CD4-positive, alpha-beta memory T cell (primary cell): ENCODE measurements around the gene RNF183. TPM values are rescaled to one million over a fixed set of nuclear protein-coding genes. Genes with fewer than 3 reads are reported as not detected.

Source experiments
- CTCF ChIA-PET: fragments of 350-600 bp; sonication (Branson Sonifier 250); formaldehyde crosslinking; loops from one replicate; lab custom pipeline; 2021; ENCODE audit warnings: inconsistent platforms; ENCODE audit not compliant: partially characterized antibody; lab: Charles Lee
- POLR2A ChIA-PET: fragments of 350-600 bp; sonication (Branson Sonifier 250); formaldehyde crosslinking; loops from one replicate; lab custom pipeline; 2021; ENCODE audit not compliant: partially characterized antibody; lab: Charles Lee
- DNase-seq, 5 donors: peaks; one replicate each; pipeline versions ENCODE4 v3.0.0 to v3.0.0-alpha.2; 2020 to 2022; ENCODE audit warnings: mixed read lengths in 1 of 5
- H3K27ac ChIP-seq: one replicate; pipeline ENCODE4 v1.7.0; 2013; ENCODE audit warnings: low read depth, low read length
- H3K27me3 ChIP-seq: 2 replicates; pipeline ENCODE4 v1.7.0; 2013; ENCODE audit warnings: mild to moderate bottlenecking, low read length, moderate library complexity; ENCODE audit not compliant: insufficient read depth
- H3K36me3 ChIP-seq: 2 replicates; pipeline ENCODE4 v1.7.0; 2013; ENCODE audit warnings: mild to moderate bottlenecking, low read length, moderate library complexity; ENCODE audit not compliant: insufficient read depth
- H3K4me1 ChIP-seq: 2 replicates; pipeline ENCODE4 v1.7.0; 2013; ENCODE audit warnings: mild to moderate bottlenecking, low read length, moderate library complexity; ENCODE audit not compliant: insufficient read depth
- H3K4me3 ChIP-seq, 2 donors: one replicate each; pipeline ENCODE4 v1.7.0; 2013; ENCODE audit warnings: low read length in 2 of 2, mild to moderate bottlenecking in 1 of 2
- H3K9me3 ChIP-seq, 2 donors: one replicate each; pipeline ENCODE4 v1.7.0; 2013; ENCODE audit warnings: low read length in 2 of 2, control low read depth in 1 of 2; ENCODE audit not compliant: control insufficient read depth in 1 of 2
- H3K27ac Mint-ChIP-seq, 7 donors: one replicate each; pipeline ENCODE4 v1.8.0; 2020 to 2021; ENCODE audit warnings: mixed read lengths in 7 of 7, mild to moderate bottlenecking in 6 of 7, inconsistent platforms in 3 of 7, moderate library complexity in 3 of 7
- H3K27me3 Mint-ChIP-seq, 2 donors: one replicate each; pipeline ENCODE4 v1.8.0; 2020 to 2021; ENCODE audit warnings: mixed read lengths in 2 of 2
- H3K36me3 Mint-ChIP-seq, 2 donors: one replicate each; pipeline ENCODE4 v1.8.0; 2020 to 2021; ENCODE audit warnings: mixed read lengths in 2 of 2, inconsistent platforms in 1 of 2, mild to moderate bottlenecking in 1 of 2
- H3K4me1 Mint-ChIP-seq, 4 donors: one replicate each; pipeline ENCODE4 v1.8.0; 2020 to 2021; ENCODE audit warnings: mixed read lengths in 4 of 4, mild to moderate bottlenecking in 1 of 4
- H3K4me3 Mint-ChIP-seq, 8 donors: one replicate each; pipeline ENCODE4 v1.8.0; 2020 to 2021; ENCODE audit warnings: mixed read lengths in 8 of 8, mild to moderate bottlenecking in 7 of 8, moderate library complexity in 6 of 8, inconsistent platforms in 3 of 8
- H3K9me3 Mint-ChIP-seq, 8 donors: one replicate each; pipeline ENCODE4 v1.8.0; 2020 to 2021; ENCODE audit warnings: mixed read lengths in 8 of 8, mild to moderate bottlenecking in 5 of 8, inconsistent platforms in 3 of 8, moderate library complexity in 1 of 8
- intact Hi-C: fragments of 100-400 bp; cut with micrococcal nuclease; formaldehyde crosslinking; loops from one replicate; pipeline ENCODE4 v1.15.1; 2023
- polyA plus RNA-seq, 2 donors: library from polyadenylated mRNA; unstranded; fragments of 300-500 nt; fragmentation: Illumina TruSeq; gene quantifications; one replicate each; pipeline ENCODE4 v1.2.3, GENCODE V29; 2021
- total RNA-seq, 2 experiments: library from RNA; stranded (reverse); gene quantifications; one replicate each; pipeline ENCODE4 v1.2.3, GENCODE V29; 2021

The RNF183 gene
- total and polyA plus RNA-seq, 4 experiments from 2014 or later = not detected

DNA sequence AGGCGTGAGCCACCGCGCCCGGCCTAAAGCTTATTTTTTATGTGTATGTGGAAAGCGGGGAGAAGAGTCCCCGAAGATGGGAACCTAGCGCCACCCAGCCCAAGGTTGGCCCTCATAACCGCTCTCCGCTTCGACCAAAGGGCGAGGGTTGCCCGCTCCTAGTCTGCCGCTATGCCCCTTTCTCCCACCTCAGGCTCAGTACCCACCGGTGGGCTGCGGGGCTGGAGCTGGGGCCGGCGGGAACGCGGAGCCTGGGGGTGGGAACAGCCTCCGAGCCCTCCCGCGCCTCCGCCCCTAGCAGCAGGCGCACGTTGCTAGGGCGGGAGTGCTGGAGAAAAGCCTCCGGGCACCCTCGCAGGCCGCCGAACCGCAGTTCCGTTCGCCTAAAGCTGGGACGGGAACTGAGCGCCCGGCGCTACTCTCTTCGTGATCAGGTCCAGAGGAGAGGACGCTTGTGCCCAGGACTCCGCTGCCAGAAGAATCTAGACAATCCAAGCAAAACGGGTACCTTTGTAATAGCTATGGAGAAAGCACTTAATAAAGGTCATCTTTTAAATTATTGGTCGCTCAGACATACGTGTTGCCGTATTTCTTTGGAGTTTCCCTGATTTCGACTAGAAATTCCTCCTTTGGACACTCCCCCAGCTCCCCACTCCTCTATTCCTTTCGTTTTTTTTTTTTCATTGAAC, 37.0 kb upstream of the RNF183 start, which contains the start of gene WDR31:
TSS of gene WDR31 (minus strand) at position 265 of the 689 bp plus-strand sequence. CDS start 8,253 bp downstream, outside the sequence.
- peaks cover 1 to 4% of the 10 kb centered on the region in 2 donors for H3K27me3 Mint-ChIP-seq
- Histone ChIP-seq H3K36me3 (no peaks in the 10 kb centered on the region), H3K27ac (peak within 1 kb of the TSS; percentile 28), H3K4me3 (peak within 1 kb of the TSS; percentile 8 to 79), H3K4me1 (peaks cover 10% of the 10 kb centered on the region), H3K9me3 (no peaks in the 10 kb centered on the region), H3K27me3 (no peaks in the 10 kb centered on the region)
- CTCF ChIA-PET = interaction anchor here (1.0 to 2.3 kb wide), 10 partner anchors 10 to 317 kb away, joined by 3 to 21 read pairs (median 4); partner anchors contain the start of genes ALAD, BSPRY, CDC26 and HDHD3
- DNase-seq = peak; percentile 61 to 78 (median 75)
- no peaks in the 10 kb centered on the region for H3K36me3 Mint-ChIP-seq
- H3K9me3 Mint-ChIP-seq = no peaks in the 10 kb centered on the region
- peak within 1 kb of the TSS; percentile 82 to 92 (median 87) for H3K4me3 Mint-ChIP-seq
- peaks cover 7 to 23% (median 15%) of the 10 kb centered on the region in 4 donors for H3K4me1 Mint-ChIP-seq
- intact Hi-C loops = loop anchor here (1.0 kb wide), 5 partner anchors 36 to 1709 kb away; partner anchors contain the start of genes ALAD, C9orf43, CDC26 and DNAJC25
- peak within 1 kb of the TSS in 6 of 7 donors; percentile 51 to 73 (median 56) for H3K27ac Mint-ChIP-seq
- POLR2A ChIA-PET = interaction anchor here (0.6 to 2.9 kb wide), 9 partner anchors 9 to 242 kb away, joined by 3 to 16 read pairs (median 6); partner anchors contain the start of genes ALAD, BSPRY, C9orf43 and CDC26

DNA sequence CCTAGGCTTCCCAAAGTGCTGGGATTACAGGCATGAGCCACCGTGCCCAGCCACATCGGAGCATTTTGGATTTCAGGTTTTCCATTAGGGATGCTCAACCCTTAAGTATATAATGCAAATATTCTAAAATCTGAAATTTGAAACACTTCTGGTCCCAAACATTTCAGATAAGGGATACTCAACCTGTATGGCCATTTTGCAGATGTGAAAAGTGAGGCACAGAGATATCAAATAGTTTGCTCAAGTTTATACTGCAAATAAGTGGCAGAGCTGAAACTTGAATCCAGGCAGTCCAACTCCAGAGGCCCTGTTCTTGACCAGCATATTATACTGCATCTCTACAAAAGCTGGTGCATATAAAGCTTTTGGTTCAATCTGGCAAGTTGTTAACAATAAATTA, 34.5 kb upstream of the RNF183 start:
- Histone ChIP-seq H3K36me3 (no peaks in the 10 kb centered on the region), H3K4me1 (peaks cover 10% of the 10 kb centered on the region), H3K4me3 (no peak overlapping the region), H3K27ac (no peak overlapping the region), H3K9me3 (no peaks in the 10 kb centered on the region), H3K27me3 (no peaks in the 10 kb centered on the region)
- peaks cover 7 to 23% (median 14%) of the 10 kb centered on the region in 4 donors for H3K4me1 Mint-ChIP-seq
- POLR2A ChIA-PET = no interaction called here
- no peaks in the 10 kb centered on the region for H3K9me3 Mint-ChIP-seq
- peaks cover 1 to 4% of the 10 kb centered on the region in 2 donors for H3K27me3 Mint-ChIP-seq
- no peaks in the 10 kb centered on the region for H3K36me3 Mint-ChIP-seq
- no peak overlapping the region for H3K4me3 Mint-ChIP-seq
- no peak for DNase-seq
- H3K27ac Mint-ChIP-seq = no peak overlapping the region
- intact Hi-C loops = no loop called here
- CTCF ChIA-PET = interaction anchor here (1.2 kb wide), 1 partner anchor 64 kb away, joined by 9 read pairs; no protein-coding TSS in a partner anchor

DNA sequence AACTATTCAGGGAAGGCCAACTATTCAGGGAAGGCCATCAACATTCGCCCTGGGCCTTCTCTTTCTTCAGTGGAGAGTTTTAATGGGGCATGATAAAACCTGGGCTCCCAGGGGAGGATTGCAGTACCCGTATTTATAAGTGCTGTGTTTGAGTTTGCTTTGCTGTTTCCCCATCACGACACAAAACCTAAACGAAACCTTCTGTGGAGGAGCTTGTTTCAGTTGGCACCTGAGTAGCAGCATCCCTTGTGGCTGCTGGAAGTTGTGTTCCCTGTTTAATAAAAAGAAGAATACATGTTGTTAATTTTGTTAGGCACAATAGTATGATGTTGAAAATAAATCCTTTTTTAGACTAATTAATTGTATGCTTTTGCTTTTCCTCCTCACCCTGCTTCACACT, 28.6 kb upstream of the RNF183 start:
- Histone ChIP-seq H3K9me3 (no peaks in the 10 kb centered on the region), H3K4me3 (no peak overlapping the region), H3K27me3 (no peaks in the 10 kb centered on the region), H3K27ac (no peak overlapping the region), H3K4me1 (no peaks in the 10 kb centered on the region), H3K36me3 (no peaks in the 10 kb centered on the region)
- DNase-seq = no peak
- ChIA-PET POLR2A (no interaction called here), CTCF (no interaction called here)
- Mint-ChIP-seq H3K4me1 (no peaks in the 10 kb centered on the region), H3K9me3 (no peaks in the 10 kb centered on the region), H3K27me3 (peaks cover 0 to 2% of the 10 kb centered on the region in 2 donors), H3K36me3 (no peaks in the 10 kb centered on the region), H3K27ac (no peak overlapping the region), H3K4me3 (no peak overlapping the region)
- intact Hi-C loops = no loop called here

DNA sequence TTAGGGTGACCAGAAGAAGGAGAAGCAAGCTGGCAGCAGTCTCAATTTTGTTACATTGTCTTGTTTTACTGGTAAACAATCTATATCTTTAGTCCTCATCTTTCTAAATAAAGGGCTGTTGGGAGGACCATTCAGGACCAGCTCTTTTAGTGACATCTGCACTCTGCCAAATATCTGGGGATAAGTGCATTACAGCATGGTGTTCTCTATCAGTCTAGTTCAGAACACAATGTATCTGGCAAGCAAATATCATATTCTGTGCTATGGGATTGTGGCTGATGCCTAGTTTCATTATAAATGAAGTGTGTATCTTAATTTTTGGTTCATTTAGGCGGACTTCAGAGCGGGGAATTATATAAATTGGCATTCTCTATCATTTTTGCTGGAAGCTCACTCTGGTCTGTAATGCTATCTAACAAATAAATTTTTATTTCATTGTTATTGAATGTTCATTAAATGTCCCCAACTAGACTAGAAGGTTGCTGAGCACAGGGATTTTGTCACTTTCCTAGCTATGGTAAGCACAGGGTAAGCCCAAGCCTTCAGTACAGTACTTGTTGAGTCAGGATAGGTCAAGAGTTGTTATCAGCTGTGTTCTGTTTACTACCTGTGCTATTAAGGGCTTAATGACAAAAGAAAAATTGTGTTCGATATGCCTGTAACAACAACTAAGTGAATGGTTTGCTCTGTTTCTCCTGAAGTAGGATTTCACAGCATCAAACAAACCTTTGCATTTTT, 25.0 kb upstream of the RNF183 start:
- Histone ChIP-seq H3K9me3 (no peaks in the 10 kb centered on the region), H3K27me3 (no peaks in the 10 kb centered on the region), H3K4me3 (no peak overlapping the region), H3K4me1 (no peaks in the 10 kb centered on the region), H3K27ac (no peak overlapping the region), H3K36me3 (no peaks in the 10 kb centered on the region)
- peaks cover 0 to 2% of the 10 kb centered on the region in 2 donors for H3K27me3 Mint-ChIP-seq
- intact Hi-C loops = no loop called here
- no peaks in the 10 kb centered on the region for H3K9me3 Mint-ChIP-seq
- no peak overlapping the region for H3K4me3 Mint-ChIP-seq
- POLR2A ChIA-PET = no interaction called here
- no peaks in the 10 kb centered on the region for H3K36me3 Mint-ChIP-seq
- H3K27ac Mint-ChIP-seq = no peak overlapping the region
- H3K4me1 Mint-ChIP-seq = no peaks in the 10 kb centered on the region
- CTCF ChIA-PET = no interaction called here
- DNase-seq = no peak

DNA sequence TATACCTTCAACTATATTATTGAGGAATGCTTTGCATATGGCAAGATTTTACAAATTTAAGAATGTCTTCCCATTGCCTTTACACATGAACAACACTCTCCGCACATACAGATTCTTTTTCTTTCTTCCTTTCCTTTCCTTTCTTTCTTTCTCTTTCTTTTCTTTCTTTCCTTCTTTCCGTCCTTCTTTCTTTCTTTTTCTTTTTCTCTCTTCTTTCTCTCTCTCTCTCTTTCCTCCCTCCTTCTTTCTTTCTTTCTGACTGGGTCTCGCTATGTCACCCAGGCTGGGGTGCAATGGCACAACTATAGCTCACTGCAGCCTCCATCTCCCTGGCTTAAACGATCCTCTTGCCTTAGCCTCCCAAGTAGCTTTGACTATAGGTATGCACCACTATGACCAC, 23.1 kb upstream of the RNF183 start:
- H3K36me3 ChIP-seq = no peaks in the 10 kb centered on the region
- H3K9me3 ChIP-seq = no peaks in the 10 kb centered on the region
- DNase-seq = no peak
- no peak overlapping the region for H3K4me3 ChIP-seq
- H3K27ac ChIP-seq = no peak overlapping the region
- H3K4me1 ChIP-seq = no peaks in the 10 kb centered on the region
- H3K27ac Mint-ChIP-seq = no peak overlapping the region
- no peak overlapping the region for H3K4me3 Mint-ChIP-seq
- peaks cover 0 to 2% of the 10 kb centered on the region in 2 donors for H3K27me3 Mint-ChIP-seq
- no peaks in the 10 kb centered on the region for H3K36me3 Mint-ChIP-seq
- no peaks in the 10 kb centered on the region for H3K27me3 ChIP-seq
- intact Hi-C loops = no loop called here
- H3K4me1 Mint-ChIP-seq = no peaks in the 10 kb centered on the region
- ChIA-PET POLR2A (no interaction called here), CTCF (no interaction called here)
- no peaks in the 10 kb centered on the region for H3K9me3 Mint-ChIP-seq

DNA sequence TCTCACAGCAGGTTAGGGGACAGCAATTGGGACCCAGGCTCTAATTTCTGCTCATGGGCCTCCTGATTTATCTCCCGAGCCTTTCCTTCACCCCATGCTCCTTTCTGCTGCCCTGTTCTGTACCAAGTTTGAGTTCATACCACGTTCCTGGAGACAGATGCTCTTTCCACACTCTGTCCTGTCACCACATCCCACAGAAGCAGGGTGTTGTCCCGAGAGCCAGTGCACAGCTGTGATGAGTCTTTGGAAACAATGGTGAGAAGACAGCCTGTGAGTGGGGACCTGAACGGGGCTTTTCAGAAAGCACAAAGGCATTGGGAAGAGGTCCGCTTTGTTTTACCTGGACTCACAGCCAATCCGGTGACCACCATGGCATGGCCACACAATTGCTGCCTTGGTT, 19.5 kb upstream of the RNF183 start:
- H3K4me1 ChIP-seq = no peaks in the 10 kb centered on the region
- H3K4me1 Mint-ChIP-seq = no peaks in the 10 kb centered on the region
- H3K4me3 Mint-ChIP-seq = no peak overlapping the region
- ChIA-PET POLR2A (no interaction called here), CTCF (no interaction called here)
- H3K36me3 Mint-ChIP-seq = peaks cover 0 to 3% of the 10 kb centered on the region in 2 donors
- no peak overlapping the region for H3K27ac ChIP-seq
- no peaks in the 10 kb centered on the region for H3K9me3 ChIP-seq
- peak overlapping the region in 1 of 7 donors; percentile 74 for H3K27ac Mint-ChIP-seq
- H3K4me3 ChIP-seq = no peak overlapping the region
- no peaks in the 10 kb centered on the region for H3K36me3 ChIP-seq
- intact Hi-C loops = no loop called here
- H3K9me3 Mint-ChIP-seq = no peaks in the 10 kb centered on the region
- DNase-seq = no peak
- no peaks in the 10 kb centered on the region for H3K27me3 ChIP-seq
- H3K27me3 Mint-ChIP-seq = no peaks in the 10 kb centered on the region

DNA sequence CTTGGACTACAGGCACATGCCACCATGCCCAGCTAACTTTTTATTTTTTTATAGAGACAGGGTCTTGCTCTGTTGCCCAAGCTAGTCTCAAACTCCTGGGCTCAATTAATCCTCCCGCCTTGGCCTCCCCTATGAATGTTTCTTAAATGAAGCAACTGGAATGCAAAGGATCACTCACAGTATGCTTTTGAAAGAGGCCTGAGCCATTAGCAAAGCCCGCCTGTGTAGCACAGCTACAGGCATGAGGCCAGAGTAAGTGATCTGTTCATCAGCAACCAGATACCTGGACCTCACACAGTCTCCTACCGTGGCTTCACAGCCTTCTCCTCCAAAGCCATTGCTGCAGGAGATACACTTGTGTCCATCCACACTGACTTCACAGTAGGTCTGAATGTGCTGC, 16.9 kb upstream of the RNF183 start:
- Histone ChIP-seq H3K27ac (no peak overlapping the region), H3K27me3 (no peaks in the 10 kb centered on the region), H3K36me3 (no peaks in the 10 kb centered on the region), H3K4me1 (no peaks in the 10 kb centered on the region), H3K9me3 (no peaks in the 10 kb centered on the region), H3K4me3 (no peak overlapping the region)
- DNase-seq = no peak
- Mint-ChIP-seq H3K4me3 (no peak overlapping the region), H3K27ac (no peak overlapping the region), H3K9me3 (no peaks in the 10 kb centered on the region), H3K36me3 (peaks cover 0 to 3% of the 10 kb centered on the region in 2 donors), H3K27me3 (no peaks in the 10 kb centered on the region), H3K4me1 (no peaks in the 10 kb centered on the region)
- intact Hi-C loops = no loop called here
- ChIA-PET POLR2A (no interaction called here), CTCF (interaction anchor here (0.8 to 1.7 kb wide), 3 partner anchors 10 to 81 kb away, joined by 3 to 5 read pairs (median 3); partner anchors contain the start of gene ALAD)
